Progenitor cell of endocrine pancreas (in vitro differentiated cells): ENCODE measurements around the gene DAPP1. TPM values are rescaled to one million over a fixed set of nuclear protein-coding genes. Genes with fewer than 3 reads are reported as not detected.

Experiments used
- DNase-seq: peaks from one replicate; pipeline ENCODE4 v3.0.0; 2021; ENCODE audit warnings: low spot score; ENCODE audit not compliant: unreplicated experiment
- H3K27ac Mint-ChIP-seq: 2 replicates; pipeline ENCODE4 v1.8.0; 2021; ENCODE audit warnings: mild to moderate bottlenecking, moderate library complexity, mixed read lengths
- H3K27me3 Mint-ChIP-seq: 2 replicates; pipeline ENCODE4 v1.8.0; 2021; ENCODE audit warnings: mixed read lengths
- H3K36me3 Mint-ChIP-seq: 2 replicates; pipeline ENCODE4 v1.8.0; 2022; ENCODE audit warnings: mixed read lengths; ENCODE audit not compliant: insufficient read depth
- H3K4me1 Mint-ChIP-seq: 2 replicates; pipeline ENCODE4 v1.8.0; 2021; ENCODE audit warnings: low read depth, mixed read lengths
- H3K4me3 Mint-ChIP-seq: 2 replicates; pipeline ENCODE4 v1.8.0; 2021; ENCODE audit warnings: low read depth, mild to moderate bottlenecking, moderate library complexity, mixed read lengths
- H3K9me3 Mint-ChIP-seq: 2 replicates; pipeline ENCODE4 v1.8.0; 2021; ENCODE audit warnings: low read depth, mixed read lengths
- CTCF ChIP-seq: fragments of 200-600 bp; sonication (generic); IDR thresholded peaks from one replicate; pipeline ENCODE4 v1.5.0; 2021; ENCODE audit warnings: antibody characterized with exemption, mild to moderate bottlenecking; ENCODE audit not compliant: unreplicated experiment
- total RNA-seq: library from RNA; stranded (reverse); gene quantifications from 2 replicates; pipeline ENCODE4 v1.2.1, GENCODE V29; 2021

DAPP1 gene
- total RNA-seq, 1 donor from 2014 or later = 0.12 TPM

GRCh38 chr4:99852199-99852749 is 35.6 kb downstream of the DAPP1 start:
- H3K27ac Mint-ChIP-seq = no peak overlapping the region
- no peak for DNase-seq
- no peak for TF ChIP-seq CTCF
- H3K4me1 Mint-ChIP-seq = peaks cover 9% of the 10 kb centered on the region
- peaks cover 3% of the 10 kb centered on the region for H3K27me3 Mint-ChIP-seq
- H3K4me3 Mint-ChIP-seq = no peak overlapping the region
- H3K9me3 Mint-ChIP-seq = peaks cover 4% of the 10 kb centered on the region
- H3K36me3 Mint-ChIP-seq = no peaks in the 10 kb centered on the region

GRCh38 chr4:99853190-99853589 is 36.6 kb downstream of the DAPP1 start:
- H3K36me3 Mint-ChIP-seq = no peaks in the 10 kb centered on the region
- H3K27me3 Mint-ChIP-seq = peaks cover 3% of the 10 kb centered on the region
- TF ChIP-seq CTCF = no peak
- peaks cover 4% of the 10 kb centered on the region for H3K9me3 Mint-ChIP-seq
- no peak overlapping the region for H3K4me3 Mint-ChIP-seq
- H3K27ac Mint-ChIP-seq = no peak overlapping the region
- peaks cover 9% of the 10 kb centered on the region for H3K4me1 Mint-ChIP-seq
- no peak for DNase-seq

- Mint-ChIP-seq H3K4me3 (no peak overlapping the region), H3K4me1 (peaks cover 9% of the 10 kb centered on the region), H3K36me3 (no peaks in the 10 kb centered on the region), H3K27ac (no peak overlapping the region), H3K27me3 (peaks cover 3% of the 10 kb centered on the region), H3K9me3 (peaks cover 4% of the 10 kb centered on the region)
- no peak for DNase-seq
- no peak for TF ChIP-seq CTCF
Observed at GRCh38 chr4:99853999-99854398, 37.4 kb downstream of the DAPP1 start.

GRCh38 chr4:99855678-99856077 is 39.1 kb downstream of the DAPP1 start:
- no peak for TF ChIP-seq CTCF
- no peak for DNase-seq
- no peaks in the 10 kb centered on the region for H3K27me3 Mint-ChIP-seq
- H3K4me3 Mint-ChIP-seq = no peak overlapping the region
- peaks cover 4% of the 10 kb centered on the region for H3K9me3 Mint-ChIP-seq
- H3K27ac Mint-ChIP-seq = no peak overlapping the region
- H3K4me1 Mint-ChIP-seq = peaks cover 9% of the 10 kb centered on the region
- H3K36me3 Mint-ChIP-seq = no peaks in the 10 kb centered on the region

- DNase-seq = no peak
- Mint-ChIP-seq H3K4me1 (peaks cover 9% of the 10 kb centered on the region), H3K27ac (no peak overlapping the region), H3K4me3 (no peak overlapping the region), H3K36me3 (no peaks in the 10 kb centered on the region), H3K9me3 (peaks cover 4% of the 10 kb centered on the region), H3K27me3 (no peaks in the 10 kb centered on the region)
- TF ChIP-seq CTCF = no peak
Observed at GRCh38 chr4:99856166-99856565, 39.5 kb downstream of the DAPP1 start.
